Right hindlimb (tissue), 1 donor: ENCODE measurements around the gene C16orf90.
"Not testable (repeated sequence)": the region's sequence is repeated elsewhere in the genome, so short reads cannot be mapped to it uniquely, and the experiment has no call there.

ENCODE experiments used
- DNase-seq: peaks from one replicate; pipeline ENCODE4 v3.0.0-alpha.2; 2018

The C16orf90 gene

GRCh38 chr16:3482659-3483241, 12.5 kb downstream of the C16orf90 start:
- no peak for DNase-seq

DNA sequence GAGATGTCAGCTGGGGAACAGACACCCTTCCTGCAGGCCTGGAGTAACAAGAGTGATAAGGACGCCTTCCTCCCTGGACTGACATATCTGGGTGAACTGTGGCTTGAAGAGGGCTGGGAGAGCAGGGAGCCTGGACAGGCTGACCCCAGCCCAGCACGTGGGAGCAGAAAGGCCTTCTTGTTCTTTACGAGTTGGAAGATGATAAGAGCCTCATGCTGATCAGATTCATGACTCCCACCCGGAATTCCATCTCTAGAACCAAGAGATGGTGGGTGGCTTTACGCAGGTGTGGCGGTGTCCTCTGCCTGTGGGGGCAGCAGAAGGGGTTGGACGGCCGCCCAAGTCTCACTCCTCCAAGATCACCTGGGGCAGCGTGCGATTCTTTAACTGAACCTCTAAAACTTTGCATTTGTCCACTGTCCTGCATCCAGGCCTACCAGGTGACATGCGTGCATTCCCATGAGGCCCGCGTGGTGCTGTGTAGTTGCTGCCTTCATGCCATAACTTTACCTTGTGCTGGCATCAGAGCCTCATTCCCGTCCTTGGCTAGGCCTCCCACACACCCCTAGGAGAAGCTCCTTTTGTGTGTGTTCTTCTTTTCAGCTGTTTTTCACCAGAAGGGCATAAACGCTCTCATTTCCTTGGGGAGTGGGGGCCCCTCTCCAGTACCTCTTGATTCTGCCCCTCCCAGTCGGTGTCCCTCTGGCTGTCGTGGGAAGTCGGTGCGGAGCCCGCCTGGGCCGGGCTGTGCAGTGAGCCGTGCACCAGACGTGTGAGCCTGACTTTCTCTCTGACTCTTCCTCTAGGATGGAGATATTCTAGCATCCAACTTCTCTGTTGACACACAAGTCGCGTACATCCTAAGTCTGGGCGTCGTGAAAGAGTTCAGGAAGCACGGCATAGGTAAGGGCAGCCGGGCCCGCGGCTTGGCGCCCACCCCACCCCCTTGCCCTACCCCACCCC, 13.3 kb downstream of the C16orf90 start:
- no peak for DNase-seq

DNA sequence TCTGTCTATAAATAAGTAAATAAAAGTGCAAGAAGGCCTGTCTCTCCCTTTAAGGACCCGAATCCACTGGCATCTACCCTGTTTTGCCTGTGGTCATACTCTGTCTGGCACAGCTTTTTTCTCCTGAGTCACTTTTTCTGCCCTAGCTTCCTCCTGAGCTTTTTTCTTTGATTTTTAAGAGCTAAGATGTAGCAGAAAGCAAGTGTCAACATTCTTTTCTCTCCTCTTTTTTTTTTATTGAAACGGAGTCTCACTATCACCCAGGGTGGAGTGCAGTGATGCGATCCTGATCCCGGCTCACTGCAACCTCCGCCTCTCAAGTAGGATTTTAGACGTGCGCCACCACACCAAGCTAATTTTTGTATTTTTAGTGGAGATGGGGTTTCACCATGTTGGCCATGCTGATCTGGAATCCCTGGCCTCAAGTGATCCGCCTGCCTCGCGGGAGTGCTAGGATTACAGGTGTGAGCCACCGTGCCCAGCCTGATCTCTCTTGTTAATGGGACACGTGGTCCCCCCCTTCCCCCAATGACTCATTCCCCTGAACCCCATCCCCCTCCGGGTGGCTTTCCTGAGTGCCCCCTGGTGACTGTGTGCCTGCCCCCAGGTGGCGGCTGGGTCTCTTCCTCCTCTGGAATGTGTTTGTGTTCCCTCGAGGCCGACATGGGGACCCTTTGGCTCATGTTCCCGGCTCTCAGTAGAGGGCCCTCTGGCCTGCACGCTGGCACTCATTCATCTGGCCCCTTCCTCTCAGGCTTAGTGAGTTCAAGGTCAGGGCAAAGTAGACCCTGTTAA, 14.2 kb downstream of the C16orf90 start:
- DNase-seq: no peak

DNA sequence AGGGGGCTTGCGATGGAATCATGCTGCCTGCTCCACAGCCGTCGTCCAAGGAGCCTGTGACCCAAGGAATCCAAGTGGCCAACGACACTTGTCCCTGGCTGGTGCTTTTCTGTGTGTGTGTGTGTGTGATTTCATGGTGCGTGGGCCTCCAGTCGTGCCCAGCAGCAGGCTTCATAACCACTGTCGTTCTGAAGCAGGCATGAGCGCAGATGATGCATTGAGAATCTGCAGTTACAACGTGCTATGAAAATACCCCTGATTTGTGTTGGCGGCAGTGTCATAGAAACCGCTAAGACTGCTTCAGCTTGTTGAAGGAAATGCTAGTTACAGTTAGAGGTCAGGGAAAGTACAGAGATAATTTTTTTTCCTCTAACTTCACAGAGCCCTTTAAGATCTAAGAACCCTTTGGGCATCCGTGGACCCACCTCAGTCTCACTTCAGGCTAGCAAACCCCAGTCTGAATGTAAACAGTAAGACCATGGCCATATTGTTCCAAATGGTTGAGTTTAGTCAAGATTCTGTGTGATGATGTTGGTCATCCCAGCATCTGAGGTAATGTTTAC, 15.6 kb downstream of the C16orf90 start:
- peak; percentile 6 for DNase-seq

DNA sequence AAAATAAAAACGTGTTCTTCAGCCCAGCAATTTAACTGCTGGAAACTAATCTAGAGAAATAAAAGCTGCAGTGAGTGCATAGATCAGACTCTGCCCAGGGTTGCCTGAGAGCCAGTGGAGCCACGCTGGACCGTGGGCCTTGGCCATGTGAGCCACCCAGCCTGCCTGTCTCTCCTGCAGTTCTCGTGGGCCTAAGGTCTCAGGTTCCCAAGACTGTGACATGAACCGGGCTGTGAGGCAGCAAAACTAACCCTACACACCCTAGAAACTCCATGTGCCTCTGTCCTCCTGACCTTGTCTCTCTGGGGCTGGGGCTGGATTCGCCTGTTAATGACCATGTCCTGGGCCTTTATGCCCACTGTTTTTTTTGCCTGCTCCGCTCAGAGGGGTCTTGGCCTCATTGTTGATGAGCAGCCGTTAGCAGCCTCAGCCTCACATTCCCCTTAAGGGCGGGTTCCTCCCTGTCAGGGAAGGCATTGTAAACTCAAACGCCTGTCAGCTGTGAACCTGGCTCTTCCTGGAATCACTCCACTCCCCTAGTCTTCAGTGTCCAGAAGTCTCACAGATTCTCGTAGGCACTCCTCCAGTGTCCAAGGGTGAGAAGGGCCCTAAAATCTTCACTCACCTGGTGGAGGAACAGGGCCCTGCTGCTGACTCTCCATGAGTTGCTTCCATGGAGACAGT, 16.9 kb downstream of the C16orf90 start:
- no peak for DNase-seq

DNA sequence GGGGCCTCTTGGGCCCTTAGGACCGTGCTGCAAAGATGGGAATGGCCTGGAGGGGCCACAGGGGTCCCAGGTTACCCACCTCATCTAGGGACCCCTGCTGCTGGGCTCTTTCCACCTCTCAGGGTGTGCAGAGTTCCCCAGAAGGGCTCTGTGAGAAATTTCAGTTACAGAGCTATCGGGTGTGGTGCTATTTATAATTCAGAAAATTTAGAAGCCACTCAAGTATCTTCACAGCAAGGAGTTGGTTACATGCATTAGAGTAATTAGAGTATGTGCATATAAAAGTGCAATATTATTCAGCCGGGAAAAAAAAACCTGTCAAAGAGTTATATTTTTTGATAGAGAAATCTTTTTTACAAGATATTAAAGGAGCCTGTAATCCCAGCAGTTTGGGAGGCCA, 18.9 kb downstream of the C16orf90 start:
- DNase-seq: no peak

GRCh38 chr16:3475604-3476375, 19.5 kb downstream of the C16orf90 start:
- no peak for DNase-seq

DNA sequence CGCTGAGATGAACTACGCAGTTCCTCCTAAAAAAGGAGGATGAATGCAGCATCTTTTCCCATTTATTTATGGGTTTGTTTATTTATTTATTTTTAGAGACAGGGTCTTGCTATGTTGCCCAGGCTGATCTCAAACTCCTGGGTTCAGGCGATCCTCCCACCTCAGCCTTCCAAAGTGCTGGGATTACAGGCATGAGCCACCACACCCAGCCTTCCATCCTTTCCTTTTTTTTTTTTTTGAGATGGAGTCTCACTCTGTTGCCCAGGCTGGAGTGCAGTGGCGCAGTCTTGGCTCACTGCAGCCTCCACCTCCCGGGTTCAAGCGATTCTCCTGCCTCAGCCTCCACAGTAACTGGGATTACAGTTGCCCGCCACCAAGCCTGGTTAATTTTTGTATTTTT, 20.4 kb downstream of the C16orf90 start:
- DNase-seq: not testable (repeated sequence)

GRCh38 chr16:3474136-3474779, 21.0 kb downstream of the C16orf90 start:
- DNase-seq: no peak

GRCh38 chr16:3473596-3473943, 21.7 kb downstream of the C16orf90 start:
- DNase-seq: not testable (repeated sequence)

- no peak for DNase-seq
These were observed 22.3 kb downstream of the C16orf90 start for GRCh38 chr16:3472878-3473595.

- DNase-seq: no peak
These were observed 23.6 kb downstream of the C16orf90 start for GRCh38 chr16:3471518-3472176.

DNA sequence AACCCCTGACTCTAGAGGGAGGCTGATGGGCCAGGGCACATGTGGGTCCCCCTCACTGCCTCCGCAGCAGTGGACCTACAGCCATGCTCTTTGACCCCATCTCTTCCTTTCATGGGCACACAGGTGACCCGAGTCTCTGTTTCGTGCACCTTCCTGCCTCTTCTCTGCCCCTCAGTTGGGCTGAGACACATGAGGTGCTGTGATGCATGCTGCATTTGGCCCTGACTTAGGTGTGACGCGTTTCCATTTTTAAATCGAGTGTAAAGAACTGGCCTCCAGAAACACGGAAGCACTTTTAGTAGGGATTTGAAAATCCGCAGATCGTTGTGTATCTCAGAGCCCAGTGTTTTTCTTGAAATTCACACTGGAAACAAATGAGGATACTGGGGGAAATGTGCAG, 24.6 kb downstream of the C16orf90 start:
- no peak for DNase-seq

GRCh38 chr16:3469736-3470135, 25.6 kb downstream of the C16orf90 start:
- DNase-seq: no peak

DNA sequence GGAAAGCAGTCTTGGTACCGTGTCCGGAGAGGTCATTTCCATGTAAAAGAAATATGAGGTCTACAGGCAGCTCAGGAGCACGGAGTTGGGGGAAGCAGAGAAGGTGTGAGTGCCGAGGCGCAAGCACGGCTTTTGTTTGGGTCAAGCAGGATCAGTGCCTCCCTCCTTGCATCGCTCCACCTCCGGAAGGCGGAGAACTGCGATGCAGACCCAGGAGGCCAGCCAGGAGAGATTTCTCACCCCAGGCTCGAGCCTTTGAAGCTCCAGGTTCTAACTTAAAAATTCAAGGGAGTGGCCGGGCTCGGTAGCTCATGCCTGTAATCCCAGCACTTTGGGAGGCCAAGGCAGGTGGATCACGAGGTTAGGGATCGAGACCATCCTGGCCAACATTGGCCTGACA, 26.8 kb downstream of the C16orf90 start:
- DNase-seq: no peak

- DNase-seq: no peak
These were observed 27.4 kb downstream of the C16orf90 start for GRCh38 chr16:3467921-3468320.

- no peak for DNase-seq
These were observed 28.1 kb downstream of the C16orf90 start for GRCh38 chr16:3467182-3467581.

DNA sequence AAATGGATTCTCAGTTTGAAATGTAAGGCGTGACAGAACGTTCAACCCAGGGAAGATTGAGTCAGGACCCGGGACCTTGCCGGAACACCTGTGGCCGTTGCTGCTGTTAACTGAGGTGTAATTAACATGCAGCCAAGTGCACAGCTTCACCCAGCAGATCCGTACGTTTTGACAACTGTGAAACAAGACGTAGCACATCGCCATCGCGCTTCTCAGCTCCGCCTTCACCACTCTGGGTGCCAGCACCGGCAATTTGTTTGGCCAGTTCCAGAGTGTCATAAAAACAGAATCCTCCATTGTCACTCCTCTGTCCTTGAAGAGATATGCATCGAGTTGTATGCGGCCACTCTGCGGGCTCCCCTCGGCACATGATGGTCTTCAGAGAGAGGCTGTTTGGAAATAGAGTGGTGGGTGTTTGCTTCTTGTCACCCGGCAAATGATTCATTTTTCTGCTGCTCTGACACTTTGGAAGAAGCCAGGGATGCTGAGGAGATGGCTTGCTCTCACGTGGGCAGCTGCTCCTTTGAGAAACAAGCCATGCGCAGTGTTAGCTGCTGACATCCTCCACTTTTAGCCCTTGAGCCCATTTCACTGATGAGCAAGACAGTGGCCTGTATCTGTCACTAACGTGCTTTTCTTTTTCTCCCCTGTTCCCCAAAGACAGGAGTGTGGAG, 29.2 kb downstream of the C16orf90 start:
- no peak for DNase-seq

- no peak for DNase-seq
These were observed 30.0 kb downstream of the C16orf90 start for GRCh38 chr16:3465301-3465700.
